ENCODE data around the gene CAMSAP2.

DNA sequence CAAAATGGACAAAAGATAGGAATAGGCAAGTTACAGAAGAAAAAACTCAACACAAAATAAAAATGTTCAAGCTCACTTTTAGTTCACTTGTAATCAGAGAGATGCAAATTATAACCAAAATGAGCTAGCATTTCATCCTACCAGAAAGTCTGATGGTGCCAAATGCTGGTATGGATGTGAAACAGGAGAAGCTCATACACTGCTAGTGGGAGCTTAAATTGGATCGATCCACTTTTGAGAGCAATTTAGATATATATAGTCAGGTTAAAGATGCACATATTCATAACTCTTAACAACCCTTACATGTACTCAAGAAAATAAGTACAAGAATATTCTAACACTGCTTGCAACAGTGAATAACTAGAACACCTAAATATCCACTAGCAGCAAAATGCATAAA, 18.5 kb upstream of the CAMSAP2 start:
- TF ChIP-seq, protein P1, sequence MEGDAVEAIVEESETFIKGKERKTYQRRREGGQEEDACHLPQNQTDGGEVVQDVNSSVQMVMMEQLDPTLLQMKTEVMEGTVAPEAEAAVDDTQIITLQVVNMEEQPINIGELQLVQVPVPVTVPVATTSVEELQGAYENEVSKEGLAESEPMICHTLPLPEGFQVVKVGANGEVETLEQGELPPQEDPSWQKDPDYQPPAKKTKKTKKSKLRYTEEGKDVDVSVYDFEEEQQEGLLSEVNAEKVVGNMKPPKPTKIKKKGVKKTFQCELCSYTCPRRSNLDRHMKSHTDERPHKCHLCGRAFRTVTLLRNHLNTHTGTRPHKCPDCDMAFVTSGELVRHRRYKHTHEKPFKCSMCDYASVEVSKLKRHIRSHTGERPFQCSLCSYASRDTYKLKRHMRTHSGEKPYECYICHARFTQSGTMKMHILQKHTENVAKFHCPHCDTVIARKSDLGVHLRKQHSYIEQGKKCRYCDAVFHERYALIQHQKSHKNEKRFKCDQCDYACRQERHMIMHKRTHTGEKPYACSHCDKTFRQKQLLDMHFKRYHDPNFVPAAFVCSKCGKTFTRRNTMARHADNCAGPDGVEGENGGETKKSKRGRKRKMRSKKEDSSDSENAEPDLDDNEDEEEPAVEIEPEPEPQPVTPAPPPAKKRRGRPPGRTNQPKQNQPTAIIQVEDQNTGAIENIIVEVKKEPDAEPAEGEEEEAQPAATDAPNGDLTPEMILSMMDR (IDR thresholded peaks at IDR 0.05; ENCODE audit: control extremely low read depth in 1 of 3, insufficient read depth in 1 of 3, low read depth in 1 of 3, low read length in 3 of 3) = no peak
- no peak for TF ChIP-seq JUND (IDR thresholded peaks at IDR 0.05; ENCODE audit: low read length)
- TF ChIP-seq CEBPB (IDR thresholded peaks at IDR 0.05; ENCODE audit: low read depth, low read length) = no peak
- no peak for TF ChIP-seq KDM1A (IDR thresholded peaks at IDR 0.05; ENCODE audit: borderline replicate concordance, low read length)
- TF ChIP-seq SP2 (IDR thresholded peaks at IDR 0.05; ENCODE audit: low read length) = no peak
- TF ChIP-seq POLR2A (IDR thresholded peaks at IDR 0.05; ENCODE audit: control extremely low read depth in 1 of 2, low read depth in 2 of 2, low read length in 2 of 2) = no peak
- no peak for TF ChIP-seq CHD2 (IDR thresholded peaks at IDR 0.05; ENCODE audit: low read length)
- no peak for TF ChIP-seq EP300 (IDR thresholded peaks at IDR 0.05; ENCODE audit: borderline replicate concordance in 1 of 2, low read depth in 2 of 2, low read length in 2 of 2)
- TF ChIP-seq YY1 (IDR thresholded peaks at IDR 0.05; ENCODE audit: low read depth, low read length) = no peak
- no peak for TF ChIP-seq FOSL1 (IDR thresholded peaks at IDR 0.05; ENCODE audit: insufficient read depth, low read depth, low read length)
